HepG2 (cell line): ENCODE data around the gene TAF8. TPM values are rescaled to one million over a fixed set of nuclear protein-coding genes. Genes with fewer than 3 reads are reported as not detected.

ENCODE experiments used
- ARID3A ChIP-seq: IDR thresholded peaks from 2 replicates; pipeline ENCODE4 v1.6.1; 2012; ENCODE audit warnings: low read depth, low read length, improper control_type of control experiment
- ETV5 ChIP-seq: IDR thresholded peaks from 2 replicates; pipeline ENCODE4 v1.6.1; 2018; ENCODE audit warnings: missing biosample characterization, missing genetic modification reagents, inconsistent platforms, borderline replicate concordance
- EZH2 ChIP-seq: conservative IDR thresholded peaks from 2 replicates; pipeline ENCODE4 v1.6.1; 2012; ENCODE audit warnings: mild to moderate bottlenecking, low read depth, low read length, moderate library complexity
- FOSL2 ChIP-seq: sonication (generic); formaldehyde crosslinking; IDR thresholded peaks from 2 replicates; pipeline ENCODE4 v1.4.0; 2020; ENCODE audit warnings: missing genetic modification reagents
- GATAD1 ChIP-seq: IDR thresholded peaks from 2 replicates; pipeline ENCODE4 v1.6.1; 2016; ENCODE audit warnings: missing genetic modification reagents, missing compliant biosample characterization
- GATAD2A ChIP-seq: IDR thresholded peaks from 2 replicates; pipeline ENCODE4 v1.6.1; 2016
- GLI4 ChIP-seq: sonication (generic); formaldehyde crosslinking; IDR thresholded peaks from 2 replicates; pipeline ENCODE4 v1.5.1; 2020; ENCODE audit warnings: missing genetic modification reagents, mild to moderate bottlenecking, moderate library complexity, borderline replicate concordance
- GTF3A ChIP-seq: sonication (generic); formaldehyde crosslinking; conservative IDR thresholded peaks from 2 replicates; pipeline ENCODE4 v1.4.0; 2020; ENCODE audit warnings: mild to moderate bottlenecking, missing genetic modification reagents
- HNF4A ChIP-seq: sonication (generic); formaldehyde crosslinking; IDR thresholded peaks from 2 replicates; pipeline ENCODE4 v1.4.0; 2020; ENCODE audit warnings: missing genetic modification reagents
- HNRNPLL ChIP-seq: fragments of 200-400 bp; formaldehyde crosslinking; IDR thresholded peaks from 2 replicates; pipeline ENCODE4 v1.6.1; 2017; ENCODE audit warnings: mild to moderate bottlenecking, low read depth, low read length; ENCODE audit not compliant: poor library complexity, severe bottlenecking
- HNRNPUL1 ChIP-seq: fragments of 200-400 bp; formaldehyde crosslinking; IDR thresholded peaks from 2 replicates; pipeline ENCODE4 v1.6.1; 2017; ENCODE audit warnings: low read depth, mild to moderate bottlenecking, low read length, moderate library complexity
- HOXD1 ChIP-seq: sonication (generic); formaldehyde crosslinking; IDR thresholded peaks from 2 replicates; pipeline ENCODE4 v1.5.0; 2020; ENCODE audit warnings: missing genetic modification reagents
- MED13 ChIP-seq: sonication (generic); formaldehyde crosslinking; IDR thresholded peaks from 2 replicates; pipeline ENCODE4 v1.5.0; 2020; ENCODE audit warnings: missing genetic modification reagents
- MEF2D ChIP-seq: sonication (generic); formaldehyde crosslinking; IDR thresholded peaks from 2 replicates; pipeline ENCODE4 v1.5.1; 2020; ENCODE audit warnings: mild to moderate bottlenecking, missing genetic modification reagents
- MYNN ChIP-seq: sonication (generic); formaldehyde crosslinking; IDR thresholded peaks from 2 replicates; pipeline ENCODE4 v1.4.0; 2020; ENCODE audit warnings: mild to moderate bottlenecking, low read depth, missing genetic modification reagents
- RARA ChIP-seq: IDR thresholded peaks from 2 replicates; pipeline ENCODE4 v1.6.1; 2016; ENCODE audit warnings: missing genetic modification reagents, missing compliant biosample characterization
- THAP11 ChIP-seq: IDR thresholded peaks from 2 replicates; pipeline ENCODE4 v1.6.1; 2016; ENCODE audit warnings: missing biosample characterization, missing genetic modification reagents
- ZBTB37 ChIP-seq: sonication (generic); formaldehyde crosslinking; IDR thresholded peaks from 2 replicates; pipeline ENCODE4 v1.4.0; 2020; ENCODE audit warnings: mild to moderate bottlenecking, missing genetic modification reagents
- ZBTB38 ChIP-seq: sonication (generic); formaldehyde crosslinking; IDR thresholded peaks from 2 replicates; pipeline ENCODE4 v1.5.1; 2020; ENCODE audit warnings: mild to moderate bottlenecking, missing genetic modification reagents
- ZFP62 ChIP-seq: sonication (generic); formaldehyde crosslinking; IDR thresholded peaks from 2 replicates; pipeline ENCODE4 v1.4.0; 2020; ENCODE audit warnings: missing genetic modification reagents
- ZNF160 ChIP-seq: sonication (generic); formaldehyde crosslinking; IDR thresholded peaks from 2 replicates; pipeline ENCODE4 v1.8.0; 2022; ENCODE audit warnings: mild to moderate bottlenecking, inconsistent platforms, missing genetic modification reagents
- ZNF205 ChIP-seq: IDR thresholded peaks from 2 replicates; pipeline ENCODE4 v1.6.1; 2018; ENCODE audit warnings: missing biosample characterization, missing genetic modification reagents
- ZNF230 ChIP-seq: sonication (generic); formaldehyde crosslinking; IDR thresholded peaks from 2 replicates; pipeline ENCODE4 v1.4.0; 2020; ENCODE audit warnings: mild to moderate bottlenecking, missing genetic modification reagents
- ZNF282 ChIP-seq: fragments of 450-650 bp; IDR thresholded peaks from 2 replicates; pipeline ENCODE4 v1.6.1; 2018; ENCODE audit not compliant: partially characterized antibody
- ZNF33A ChIP-seq: sonication (generic); formaldehyde crosslinking; IDR thresholded peaks from 2 replicates; pipeline ENCODE4 v1.5.1; 2020; ENCODE audit warnings: missing genetic modification reagents, mild to moderate bottlenecking, moderate library complexity, borderline replicate concordance
- ZNF670 ChIP-seq: sonication (generic); formaldehyde crosslinking; IDR thresholded peaks from 2 replicates; pipeline ENCODE4 v1.8.0; 2022; ENCODE audit warnings: mild to moderate bottlenecking, missing genetic modification reagents, borderline replicate concordance
- ZNF678 ChIP-seq: sonication (generic); formaldehyde crosslinking; IDR thresholded peaks from 2 replicates; pipeline ENCODE4 v1.4.0; 2020; ENCODE audit warnings: mild to moderate bottlenecking, missing genetic modification reagents
- polyA plus RNA-seq, 8 experiments: library from polyadenylated mRNA; depleted of rRNA in 3 of 8; stranded (reverse) in 7 of 8; unstranded in 1 of 8; fragments of >200 nt; fragmentation: Illumina TruSeq in 4 of 8; extraction: Trizol in 4 of 8; gene quantifications; 2 replicates each; pipeline versions ENCODE4 v1.2.1 to v1.2.3, GENCODE V29; 2011 to 2016; ENCODE audit warnings: low read depth in 4 of 8, missing spikeins in 1 of 8, mixed read lengths in 1 of 8; ENCODE audit not compliant: insufficient read depth in 1 of 8
- total RNA-seq, 5 experiments: library from RNA; depleted of rRNA; stranded (reverse); fragments of >200 nt; fragmentation: Illumina TruSeq; extraction: Trizol; gene quantifications; 2 replicates each; pipeline ENCODE4 v1.2.3, GENCODE V29; 2016; ENCODE audit warnings: low read depth in 1 of 5
- TF ChIP-seq, protein P1 (sequence below): IDR thresholded peaks from 2 replicates; pipeline ENCODE4 v1.6.1; 2018; ENCODE audit warnings: missing genetic modification reagents, mild to moderate bottlenecking, missing compliant biosample characterization
- TF ChIP-seq, protein P2 (sequence below): sonication (generic); formaldehyde crosslinking; IDR thresholded peaks from 2 replicates; pipeline ENCODE4 v1.4.0; 2020; ENCODE audit warnings: missing genetic modification reagents

TAF8 gene
- total and polyA plus RNA-seq, 2 of the 13 experiments (the other 11 are each of a cell fraction or from before 2014, with no cell fraction given), result 25.2 to 25.8 TPM

- TF ChIP-seq ZBTB37 (CRISPR knock-in tag) (no peak), ZNF282 (no peak), ETV5 (no peak), GATAD2A (CRISPR knock-in tag) (0 out of 2 replicates have a peak, but pooled peaks have one; percentile 29), EZH2 (no peak), HNRNPUL1 (no peak), ZNF670 (CRISPR knock-in tag) (no peak), GLI4 (no peak), RARA (0 out of 2 replicates have a peak, but pooled peaks have one; percentile 7), MED13 (no peak), ARID3A (no peak), ZBTB38 (no peak), MEF2D (CRISPR knock-in tag) (no peak), MYNN (CRISPR knock-in tag) (no peak), THAP11 (CRISPR knock-in tag) (no peak), GATAD1 (no peak), GTF3A (CRISPR knock-in tag) (no peak), FOSL2 (CRISPR knock-in tag) (peak; percentile 17; the same call in 1 of the 2 replicates), HNRNPLL (no peak), ZFP62 (CRISPR knock-in tag) (no peak), ZNF160 (CRISPR knock-in tag) (no peak), ZNF205 (peak; percentile 92), HOXD1 (CRISPR knock-in tag) (no peak), HNF4A (0 out of 2 replicates have a peak, but pooled peaks have one; percentile 21), ZNF230 (CRISPR knock-in tag) (no peak), ZNF678 (CRISPR knock-in tag) (no peak), ZNF33A (CRISPR knock-in tag) (no peak)
- TF ChIP-seq, protein P1, sequence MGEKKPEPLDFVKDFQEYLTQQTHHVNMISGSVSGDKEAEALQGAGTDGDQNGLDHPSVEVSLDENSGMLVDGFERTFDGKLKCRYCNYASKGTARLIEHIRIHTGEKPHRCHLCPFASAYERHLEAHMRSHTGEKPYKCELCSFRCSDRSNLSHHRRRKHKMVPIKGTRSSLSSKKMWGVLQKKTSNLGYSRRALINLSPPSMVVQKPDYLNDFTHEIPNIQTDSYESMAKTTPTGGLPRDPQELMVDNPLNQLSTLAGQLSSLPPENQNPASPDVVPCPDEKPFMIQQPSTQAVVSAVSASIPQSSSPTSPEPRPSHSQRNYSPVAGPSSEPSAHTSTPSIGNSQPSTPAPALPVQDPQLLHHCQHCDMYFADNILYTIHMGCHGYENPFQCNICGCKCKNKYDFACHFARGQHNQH, result no peak
- TF ChIP-seq, protein P2, sequence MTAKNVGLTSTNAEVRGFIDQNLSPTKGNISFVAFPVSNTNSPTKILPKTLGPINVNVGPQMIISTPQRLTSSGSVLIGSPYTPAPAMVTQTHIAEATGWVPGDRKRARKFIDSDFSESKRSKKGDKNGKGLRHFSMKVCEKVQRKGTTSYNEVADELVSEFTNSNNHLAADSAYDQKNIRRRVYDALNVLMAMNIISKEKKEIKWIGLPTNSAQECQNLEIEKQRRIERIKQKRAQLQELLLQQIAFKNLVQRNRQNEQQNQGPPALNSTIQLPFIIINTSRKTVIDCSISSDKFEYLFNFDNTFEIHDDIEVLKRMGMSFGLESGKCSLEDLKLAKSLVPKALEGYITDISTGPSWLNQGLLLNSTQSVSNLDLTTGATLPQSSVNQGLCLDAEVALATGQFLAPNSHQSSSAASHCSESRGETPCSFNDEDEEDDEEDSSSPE (CRISPR knock-in tag), result no peak
Observed at GRCh38 chr6:42101186-42101657, 50.9 kb downstream of the TAF8 start (continued).
